Peyer's patch (tissue), 4 donors: ENCODE results near the gene GORASP1. TPM values are rescaled to one million over a fixed set of nuclear protein-coding genes. Genes with fewer than 3 reads are reported as not detected.

Experiments used
- DNase-seq, 3 donors: peaks; one replicate each; pipeline ENCODE4 v3.0.0-alpha.2; 2017 to 2019
- H3K27ac ChIP-seq, 4 donors: fragments of 200-600 bp; sonication (generic); one replicate each; pipeline ENCODE4 v1.5.1; 2016 to 2019
- H3K27me3 ChIP-seq, 2 donors: fragments of 200-600 bp; sonication (generic); one replicate each; pipeline ENCODE4 v1.5.1; 2019
- H3K36me3 ChIP-seq, 3 donors: fragments of 200-600 bp; sonication (generic); one replicate each; pipeline ENCODE4 v1.5.1; 2016 to 2019
- H3K4me1 ChIP-seq, 4 donors: fragments of 200-600 bp; sonication (generic); one replicate each; pipeline ENCODE4 v1.5.1; 2016 to 2019
- H3K4me3 ChIP-seq, 4 donors: fragments of 200-600 bp; sonication (generic); 1 replicate in 3 of 4; 2 replicates in 1 of 4; pipeline ENCODE4 v1.5.1; 2016 to 2019; ENCODE audit warnings: mild to moderate bottlenecking in 1 of 4
- H3K9me3 ChIP-seq, 4 donors: fragments of 200-600 bp; sonication (generic); one replicate each; pipeline ENCODE4 v1.5.1; 2016 to 2019; ENCODE audit warnings: mild to moderate bottlenecking in 1 of 4
- POLR2A ChIP-seq, 2 donors: fragments of 450-650 bp; IDR thresholded peaks; one replicate each; pipeline ENCODE4 v1.5.1; 2017; ENCODE audit warnings: antibody characterized with exemption in 2 of 2, mild to moderate bottlenecking in 2 of 2, moderate library complexity in 2 of 2
- total RNA-seq, 4 donors: library from RNA; depleted of rRNA; stranded (reverse); fragments of >200 nt; gene quantifications; one replicate each; pipeline ENCODE4 v1.1.0, GENCODE V29; 2016
- TF ChIP-seq, protein P1 (sequence below), 6 experiments: fragments of 450-650 bp in 4 of 6; fragments of 200-600 bp in 2 of 6; sonication (generic) in 1 of 6; IDR thresholded peaks; one replicate each; pipeline ENCODE4 v1.5.1; 2017 to 2019; ENCODE audit warnings: antibody characterized with exemption in 6 of 6, mild to moderate bottlenecking in 3 of 6, moderate library complexity in 1 of 6

GORASP1 gene
- total RNA-seq, 4 donors from 2014 or later: 85.8 to 145 (median 128) TPM

DNA sequence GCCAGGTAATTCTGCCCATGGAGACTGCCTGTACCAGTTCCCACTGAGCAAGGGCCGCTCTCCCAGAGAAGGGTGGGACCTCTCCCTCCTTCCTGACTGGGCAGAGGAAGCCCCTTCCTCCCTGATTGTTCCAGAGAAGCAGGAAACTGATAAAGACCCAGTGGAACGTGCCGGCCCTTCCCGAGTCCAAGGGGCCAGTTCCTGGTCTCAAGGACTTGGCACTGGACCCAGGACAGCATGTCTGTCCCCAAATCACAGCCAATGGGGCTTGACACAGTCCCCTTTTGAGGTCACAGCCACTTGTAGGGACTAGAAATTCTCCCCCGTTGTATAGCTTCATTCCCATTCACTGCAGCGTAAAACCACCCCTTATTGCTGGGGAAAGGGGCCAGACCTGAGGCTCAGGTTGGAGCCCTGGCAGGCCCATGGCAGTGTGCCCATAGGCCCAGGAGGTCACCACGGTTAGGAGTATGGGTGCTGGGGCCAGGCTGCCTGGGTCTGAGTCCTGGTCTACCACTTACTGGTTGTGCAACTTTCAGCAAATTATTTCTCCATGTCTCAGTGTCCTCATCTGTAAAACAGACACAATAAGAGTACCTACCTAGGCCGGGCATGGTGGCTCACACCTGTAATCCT, 27.9 kb upstream of the GORASP1 start:
- Histone ChIP-seq H3K9me3 (no peaks in the 10 kb centered on the region), H3K4me3 (no peak overlapping the region), H3K27me3 (no peaks in the 10 kb centered on the region), H3K36me3 (peaks cover 0 to 2% (median 0%) of the 10 kb centered on the region in 3 donors), H3K27ac (peak overlapping the region in 1 of 4 donors; percentile 13), H3K4me1 (peaks cover 0 to under 1% (median 0%) of the 10 kb centered on the region in 4 donors)
- no peak for TF ChIP-seq POLR2A (IDR thresholded peaks at IDR 0.05)
- TF ChIP-seq, protein P1, sequence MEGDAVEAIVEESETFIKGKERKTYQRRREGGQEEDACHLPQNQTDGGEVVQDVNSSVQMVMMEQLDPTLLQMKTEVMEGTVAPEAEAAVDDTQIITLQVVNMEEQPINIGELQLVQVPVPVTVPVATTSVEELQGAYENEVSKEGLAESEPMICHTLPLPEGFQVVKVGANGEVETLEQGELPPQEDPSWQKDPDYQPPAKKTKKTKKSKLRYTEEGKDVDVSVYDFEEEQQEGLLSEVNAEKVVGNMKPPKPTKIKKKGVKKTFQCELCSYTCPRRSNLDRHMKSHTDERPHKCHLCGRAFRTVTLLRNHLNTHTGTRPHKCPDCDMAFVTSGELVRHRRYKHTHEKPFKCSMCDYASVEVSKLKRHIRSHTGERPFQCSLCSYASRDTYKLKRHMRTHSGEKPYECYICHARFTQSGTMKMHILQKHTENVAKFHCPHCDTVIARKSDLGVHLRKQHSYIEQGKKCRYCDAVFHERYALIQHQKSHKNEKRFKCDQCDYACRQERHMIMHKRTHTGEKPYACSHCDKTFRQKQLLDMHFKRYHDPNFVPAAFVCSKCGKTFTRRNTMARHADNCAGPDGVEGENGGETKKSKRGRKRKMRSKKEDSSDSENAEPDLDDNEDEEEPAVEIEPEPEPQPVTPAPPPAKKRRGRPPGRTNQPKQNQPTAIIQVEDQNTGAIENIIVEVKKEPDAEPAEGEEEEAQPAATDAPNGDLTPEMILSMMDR (IDR thresholded peaks at IDR 0.05): no peak
- peak in 1 of 3 donors; percentile 50 for DNase-seq

DNA sequence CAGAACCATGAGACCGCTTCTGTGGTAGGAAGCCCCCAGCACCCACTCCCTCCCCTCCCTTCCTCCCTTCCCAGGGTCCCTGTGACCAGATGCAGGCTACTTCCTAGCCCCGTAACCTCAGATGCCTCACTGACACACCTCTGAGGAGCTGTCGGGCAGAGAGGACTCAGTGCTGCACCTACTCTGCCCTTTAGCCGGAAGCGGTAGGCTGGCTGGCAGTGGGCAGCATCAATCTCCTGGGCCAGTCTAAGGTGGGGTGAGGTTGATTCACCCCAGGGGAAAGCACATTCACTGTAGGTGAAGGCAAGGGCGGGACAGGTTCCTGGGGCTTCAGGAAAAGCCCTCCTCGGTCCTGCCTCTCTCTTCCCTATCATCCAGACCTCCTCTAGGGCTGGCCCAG, 26.9 kb upstream of the GORASP1 start:
- no peaks in the 10 kb centered on the region for H3K27me3 ChIP-seq
- H3K4me1 ChIP-seq: no peaks in the 10 kb centered on the region
- no peak overlapping the region for H3K27ac ChIP-seq
- peak in 1 of 3 donors; percentile 40 for DNase-seq
- no peaks in the 10 kb centered on the region for H3K36me3 ChIP-seq
- no peak overlapping the region for H3K4me3 ChIP-seq
- TF ChIP-seq POLR2A (IDR thresholded peaks at IDR 0.05): no peak
- TF ChIP-seq, protein P1 (IDR thresholded peaks at IDR 0.05): no peak
- H3K9me3 ChIP-seq: no peaks in the 10 kb centered on the region

DNA sequence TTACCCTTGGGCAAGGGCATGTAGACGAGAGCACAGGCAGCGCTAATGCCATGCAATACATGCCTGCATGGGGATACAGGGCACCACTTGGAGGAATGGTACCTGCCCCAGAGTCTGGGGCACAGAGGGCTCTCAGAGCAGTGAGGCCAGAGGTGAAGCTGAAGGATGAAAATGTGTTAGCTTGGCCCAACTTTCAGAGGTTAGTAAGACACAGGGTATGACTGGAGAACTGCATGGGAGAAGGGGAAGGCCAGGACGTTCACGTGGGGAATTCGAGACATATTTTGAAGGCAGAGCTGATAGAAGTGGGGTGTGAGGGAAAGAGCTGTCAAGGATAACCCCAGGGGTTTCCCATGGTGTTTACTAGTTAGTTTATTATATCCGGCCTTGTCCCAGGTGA, 26.4 kb upstream of the GORASP1 start:
- no peak for DNase-seq
- TF ChIP-seq, protein P1 (IDR thresholded peaks at IDR 0.05): no peak
- TF ChIP-seq POLR2A (IDR thresholded peaks at IDR 0.05): no peak
- Histone ChIP-seq H3K4me3 (no peak overlapping the region), H3K9me3 (no peaks in the 10 kb centered on the region), H3K27ac (no peak overlapping the region), H3K4me1 (no peaks in the 10 kb centered on the region), H3K27me3 (no peaks in the 10 kb centered on the region), H3K36me3 (no peaks in the 10 kb centered on the region)

DNA sequence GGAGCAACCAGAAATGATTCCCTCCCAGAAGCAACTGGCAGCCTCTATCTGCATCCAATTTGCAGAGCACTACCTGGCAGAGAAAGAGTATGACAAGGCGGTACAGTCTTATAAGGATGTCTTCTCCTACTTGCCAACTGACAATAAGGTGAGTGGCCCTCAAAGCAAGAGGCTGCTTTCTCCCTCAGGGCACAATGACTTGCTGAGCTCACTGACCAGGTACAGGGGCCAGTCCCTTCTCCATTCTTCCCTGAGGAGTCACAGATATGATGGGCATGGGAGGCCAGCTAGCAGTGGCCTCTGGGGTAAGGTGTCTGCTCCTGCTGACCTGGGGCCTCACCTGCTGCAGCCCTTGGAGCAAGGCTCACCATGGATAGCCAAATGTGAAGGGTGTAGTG, 25.7 kb upstream of the GORASP1 start:
- Histone ChIP-seq H3K4me3 (no peak overlapping the region), H3K27me3 (no peaks in the 10 kb centered on the region), H3K4me1 (no peaks in the 10 kb centered on the region), H3K9me3 (no peaks in the 10 kb centered on the region), H3K36me3 (no peaks in the 10 kb centered on the region), H3K27ac (no peak overlapping the region)
- peak in 1 of 3 donors; percentile 29 for DNase-seq
- TF ChIP-seq, protein P1 (IDR thresholded peaks at IDR 0.05): no peak
- TF ChIP-seq POLR2A (IDR thresholded peaks at IDR 0.05): no peak

DNA sequence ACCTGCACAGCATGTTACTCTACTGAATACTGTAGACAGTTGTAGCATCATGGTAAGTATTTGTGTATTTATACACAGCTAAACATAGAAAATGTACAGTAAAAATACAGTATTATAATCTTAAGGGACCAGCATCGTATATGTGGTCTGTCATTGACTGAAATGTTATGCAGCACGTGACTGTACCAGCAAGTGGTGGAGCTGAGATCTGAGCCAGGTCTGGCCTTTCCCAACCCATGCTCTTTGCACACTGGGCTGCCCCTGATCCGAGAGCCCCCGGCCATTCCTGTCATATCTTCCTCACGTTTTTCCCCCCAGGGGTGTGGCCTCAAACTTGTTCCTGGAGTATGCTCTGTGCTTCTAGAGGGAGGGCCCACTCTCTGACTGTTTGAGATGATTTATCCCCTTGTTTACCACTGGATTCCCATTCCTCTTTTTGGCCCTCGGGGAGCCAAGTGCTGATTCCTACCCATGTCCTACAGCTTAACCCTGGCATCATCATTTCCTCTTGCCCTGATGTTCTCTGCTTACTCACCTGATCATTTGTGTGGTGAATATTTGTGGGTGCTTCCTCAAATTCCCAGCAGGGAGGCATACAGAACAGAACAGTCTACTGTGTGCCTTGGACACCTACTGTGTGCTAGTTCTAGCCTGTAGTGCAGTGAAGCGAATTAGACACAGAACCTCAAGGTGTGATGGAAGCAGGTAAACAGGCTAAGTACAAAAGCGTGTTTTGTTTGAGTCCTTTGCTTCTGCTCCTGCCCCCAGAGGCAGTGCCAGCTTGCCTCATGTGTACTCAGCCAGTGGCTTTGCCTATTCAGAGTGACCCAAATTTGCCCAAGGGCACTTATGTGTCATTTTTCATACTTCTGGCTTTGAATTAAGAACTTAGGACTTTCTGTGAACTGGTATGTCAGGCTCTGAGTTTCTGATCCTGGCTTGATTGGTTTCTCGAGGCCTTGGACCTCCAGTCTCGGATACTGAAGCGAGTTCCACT, 25.0 kb upstream of the GORASP1 start:
- DNase-seq: peak in 1 of 3 donors; percentile 41

More for the DNA sequence above, 25.0 kb upstream of the GORASP1 start:
- no peaks in the 10 kb centered on the region for H3K4me1 ChIP-seq
- no peaks in the 10 kb centered on the region for H3K9me3 ChIP-seq
- H3K36me3 ChIP-seq: no peaks in the 10 kb centered on the region
- no peaks in the 10 kb centered on the region for H3K27me3 ChIP-seq
- no peak overlapping the region for H3K27ac ChIP-seq
- TF ChIP-seq POLR2A (IDR thresholded peaks at IDR 0.05): no peak
- TF ChIP-seq, protein P1 (IDR thresholded peaks at IDR 0.05): no peak
- no peak overlapping the region for H3K4me3 ChIP-seq
